ENCODE data around the gene RBPJL.

DNA sequence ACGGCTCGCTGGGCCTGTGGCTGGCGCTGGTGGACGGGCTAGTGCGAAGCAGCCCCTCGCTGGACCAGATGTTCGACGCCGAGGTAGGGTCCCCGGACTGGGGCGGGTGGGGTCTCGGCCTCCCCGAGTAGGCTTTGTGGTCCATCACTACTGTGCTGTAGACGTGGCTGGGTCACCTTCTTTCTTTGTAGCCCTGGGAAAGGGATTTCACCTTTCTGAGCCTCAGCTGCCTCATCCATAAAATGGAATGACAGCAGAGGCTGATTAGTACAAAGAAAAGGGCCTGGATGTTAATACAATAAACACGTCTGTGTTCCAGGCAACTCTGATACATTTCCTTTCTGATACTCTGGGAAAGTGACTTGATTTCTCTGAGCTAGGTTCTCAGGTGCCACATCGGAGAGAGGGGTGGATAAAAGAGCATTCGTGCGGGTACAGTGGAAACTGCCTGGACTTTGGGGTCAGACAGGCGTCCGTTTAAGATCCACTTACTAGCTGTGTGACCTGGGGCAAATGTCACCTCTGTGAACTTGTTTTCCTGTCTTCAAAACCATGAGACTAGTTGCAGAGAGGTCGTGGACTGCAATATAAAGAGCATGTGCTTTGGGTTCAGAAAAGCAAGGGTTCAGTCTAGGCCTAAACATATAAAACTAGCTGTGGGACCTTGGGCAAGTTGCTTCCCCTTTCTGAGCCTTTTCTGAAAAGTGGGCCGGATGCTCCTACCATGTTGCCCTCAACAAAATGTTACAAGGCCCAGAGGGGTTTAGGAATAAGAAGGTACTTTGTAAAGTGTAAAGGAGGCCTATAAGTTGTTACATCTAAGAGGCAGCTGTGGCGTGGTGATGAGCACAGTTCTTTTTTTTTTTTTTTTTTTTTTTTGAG, 57.2 kb downstream of the RBPJL start:
- TF ChIP-seq, protein P1, sequence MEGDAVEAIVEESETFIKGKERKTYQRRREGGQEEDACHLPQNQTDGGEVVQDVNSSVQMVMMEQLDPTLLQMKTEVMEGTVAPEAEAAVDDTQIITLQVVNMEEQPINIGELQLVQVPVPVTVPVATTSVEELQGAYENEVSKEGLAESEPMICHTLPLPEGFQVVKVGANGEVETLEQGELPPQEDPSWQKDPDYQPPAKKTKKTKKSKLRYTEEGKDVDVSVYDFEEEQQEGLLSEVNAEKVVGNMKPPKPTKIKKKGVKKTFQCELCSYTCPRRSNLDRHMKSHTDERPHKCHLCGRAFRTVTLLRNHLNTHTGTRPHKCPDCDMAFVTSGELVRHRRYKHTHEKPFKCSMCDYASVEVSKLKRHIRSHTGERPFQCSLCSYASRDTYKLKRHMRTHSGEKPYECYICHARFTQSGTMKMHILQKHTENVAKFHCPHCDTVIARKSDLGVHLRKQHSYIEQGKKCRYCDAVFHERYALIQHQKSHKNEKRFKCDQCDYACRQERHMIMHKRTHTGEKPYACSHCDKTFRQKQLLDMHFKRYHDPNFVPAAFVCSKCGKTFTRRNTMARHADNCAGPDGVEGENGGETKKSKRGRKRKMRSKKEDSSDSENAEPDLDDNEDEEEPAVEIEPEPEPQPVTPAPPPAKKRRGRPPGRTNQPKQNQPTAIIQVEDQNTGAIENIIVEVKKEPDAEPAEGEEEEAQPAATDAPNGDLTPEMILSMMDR (IDR thresholded peaks at IDR 0.05), result no peak
- no peak for TF ChIP-seq EZH2phosphoT487 (IDR thresholded peaks at IDR 0.05)

Data from neural progenitor cell (in vitro differentiated cells).